Superior temporal gyrus (tissue), 1 donor: ENCODE results near the gene RHBDL1.
A peak's percentile ranks its signal among the peaks of the same experiment; 100 is the strongest.

Source experiments
- DNase-seq: peaks from one replicate; pipeline ENCODE4 v3.0.0-alpha.2; 2016; ENCODE audit errors: extremely low spot score

Gene RHBDL1

GRCh38 chr16:672851-673250, 2.6 kb upstream of the RHBDL1 start:
- no peak for DNase-seq

DNA sequence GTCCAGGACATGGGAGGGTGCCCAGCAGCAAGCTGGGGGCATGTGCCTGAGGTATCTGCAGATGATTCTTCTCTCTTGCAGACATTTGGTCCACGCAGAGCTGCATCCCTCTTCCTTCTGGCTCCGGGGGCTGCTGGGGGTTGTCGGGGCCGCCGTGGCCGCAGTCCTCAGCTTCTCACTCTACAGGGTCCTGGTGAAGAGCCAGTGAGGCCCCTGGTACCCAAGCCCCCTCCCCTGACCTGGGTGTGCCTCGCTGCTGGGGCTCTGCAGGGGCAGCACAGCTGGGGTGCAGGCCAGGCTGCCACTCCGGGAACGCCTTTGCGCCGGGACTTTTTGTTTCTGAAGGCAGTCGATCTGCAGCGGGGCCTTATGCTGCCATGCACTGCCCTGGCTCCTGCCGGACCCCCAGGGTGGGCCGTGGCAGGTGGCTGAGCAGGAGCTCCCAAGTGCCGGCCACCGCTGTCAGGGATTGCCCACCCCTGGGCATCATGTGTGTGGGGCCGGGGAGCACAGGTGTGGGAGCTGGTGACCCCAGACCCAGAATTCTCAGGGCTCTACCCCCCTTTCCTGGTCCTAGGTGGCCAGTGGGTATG, 2.0 kb upstream of the RHBDL1 start:
- DNase-seq = no peak

GRCh38 chr16:674214-674881, 1.1 kb upstream of the RHBDL1 start:
- DNase-seq = no peak

GRCh38 chr16:675884-676564, 553 bp downstream of the RHBDL1 start:
- DNase-seq = no peak

DNA sequence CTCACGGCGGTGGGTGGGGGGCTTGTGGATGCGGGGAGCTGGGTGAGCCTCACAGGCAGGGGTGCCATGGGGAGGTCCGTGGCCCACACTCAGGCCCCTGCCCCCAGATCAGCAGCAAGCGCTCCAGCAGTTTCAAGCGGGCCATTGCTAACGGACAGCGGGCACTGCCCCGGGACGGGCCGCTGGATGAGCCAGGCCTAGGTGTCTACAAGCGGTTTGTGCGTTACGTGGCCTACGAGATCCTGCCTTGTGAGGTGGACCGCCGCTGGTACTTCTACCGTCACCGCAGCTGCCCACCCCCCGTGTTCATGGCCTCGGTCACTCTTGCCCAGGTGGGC, 1.1 kb downstream of the RHBDL1 start:
- no peak for DNase-seq

- DNase-seq = no peak
Observed at GRCh38 chr16:676913-677312, 1.4 kb downstream of the RHBDL1 start.

DNA sequence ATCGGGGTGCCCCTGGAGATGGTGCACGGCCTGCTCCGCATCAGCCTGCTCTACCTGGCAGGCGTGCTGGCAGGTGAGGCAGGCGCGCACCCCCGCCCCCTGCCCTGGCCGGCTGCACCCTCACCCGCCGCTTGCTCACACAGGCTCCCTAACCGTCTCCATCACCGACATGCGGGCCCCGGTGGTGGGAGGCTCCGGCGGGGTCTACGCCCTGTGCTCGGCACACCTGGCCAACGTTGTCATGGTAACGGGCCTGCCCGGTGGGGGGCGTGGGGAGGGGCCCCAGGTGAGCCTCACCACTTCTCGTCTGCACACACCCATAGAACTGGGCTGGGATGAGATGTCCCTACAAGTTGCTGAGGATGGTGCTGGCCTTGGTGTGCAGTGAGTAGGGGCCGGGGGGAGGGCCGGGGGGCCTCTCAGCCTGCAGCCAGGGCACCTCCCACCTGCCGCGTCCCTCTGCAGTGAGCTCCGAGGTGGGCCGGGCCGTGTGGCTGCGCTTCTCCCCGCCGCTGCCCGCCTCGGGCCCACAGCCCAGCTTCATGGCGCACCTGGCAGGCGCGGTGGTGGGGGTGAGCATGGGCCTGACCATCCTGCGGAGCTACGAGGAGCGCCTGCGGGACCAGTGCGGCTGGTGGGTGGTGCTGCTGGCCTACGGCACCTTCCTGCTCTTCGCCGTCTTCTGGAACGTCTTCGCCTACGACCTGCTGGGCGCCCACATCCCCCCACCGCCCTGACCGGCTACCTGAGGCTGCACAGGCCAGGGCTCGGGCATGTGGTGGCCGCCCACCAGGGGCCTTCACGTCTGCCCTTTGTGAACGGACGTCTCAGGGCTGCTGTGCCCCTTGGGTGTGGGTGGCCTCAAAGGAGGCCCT, 2.1 kb downstream of the RHBDL1 start:
- DNase-seq = no peak

GRCh38 chr16:678209-678857, 2.9 kb downstream of the RHBDL1 start:
- no peak for DNase-seq

DNA sequence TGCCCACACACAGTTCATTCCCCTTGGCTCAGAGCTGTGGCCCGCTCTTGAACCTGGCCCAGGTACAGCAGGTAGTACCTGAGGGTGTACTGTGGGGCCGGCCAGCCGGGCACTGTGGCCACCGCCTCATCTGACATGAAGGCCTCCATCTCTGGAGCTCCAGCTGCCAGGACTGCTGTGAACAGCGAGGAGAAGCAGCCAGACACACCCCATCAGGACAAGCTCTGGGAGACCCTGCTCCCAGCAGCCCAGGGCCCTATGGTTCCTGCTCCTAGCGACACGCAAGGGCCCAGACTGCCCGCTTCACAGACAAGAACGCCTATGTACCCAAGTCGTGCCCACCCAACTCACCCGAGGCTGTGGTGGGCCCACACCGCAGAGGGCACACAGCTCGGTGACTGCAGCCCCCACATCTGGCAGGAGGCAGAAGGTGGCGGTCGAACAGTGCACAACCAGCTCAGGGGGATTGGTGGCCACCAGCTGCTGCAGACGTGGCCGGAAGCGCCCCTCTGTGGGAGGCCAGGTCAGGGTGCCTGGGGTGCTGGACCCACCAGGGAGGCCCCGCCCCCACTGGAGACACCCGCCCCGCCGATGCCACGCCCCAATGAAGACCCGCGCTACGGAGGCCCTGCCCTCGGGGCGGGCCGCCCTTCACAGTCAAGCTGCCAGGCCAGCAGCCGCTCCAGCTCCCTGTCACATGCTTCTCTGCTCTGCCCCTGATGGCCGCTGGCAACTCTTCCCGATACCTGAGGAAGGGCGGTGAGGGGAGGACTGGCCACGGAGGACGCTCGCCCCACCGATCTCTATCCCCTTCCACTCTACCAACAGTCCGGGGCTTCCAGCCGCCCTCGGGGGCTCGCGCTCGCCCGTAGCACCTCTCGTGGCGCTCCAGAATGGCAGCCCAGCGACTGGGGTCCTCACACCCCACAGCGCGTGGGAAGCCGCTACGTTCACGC, 3.7 kb downstream of the RHBDL1 start:
- DNase-seq = no peak

DNA sequence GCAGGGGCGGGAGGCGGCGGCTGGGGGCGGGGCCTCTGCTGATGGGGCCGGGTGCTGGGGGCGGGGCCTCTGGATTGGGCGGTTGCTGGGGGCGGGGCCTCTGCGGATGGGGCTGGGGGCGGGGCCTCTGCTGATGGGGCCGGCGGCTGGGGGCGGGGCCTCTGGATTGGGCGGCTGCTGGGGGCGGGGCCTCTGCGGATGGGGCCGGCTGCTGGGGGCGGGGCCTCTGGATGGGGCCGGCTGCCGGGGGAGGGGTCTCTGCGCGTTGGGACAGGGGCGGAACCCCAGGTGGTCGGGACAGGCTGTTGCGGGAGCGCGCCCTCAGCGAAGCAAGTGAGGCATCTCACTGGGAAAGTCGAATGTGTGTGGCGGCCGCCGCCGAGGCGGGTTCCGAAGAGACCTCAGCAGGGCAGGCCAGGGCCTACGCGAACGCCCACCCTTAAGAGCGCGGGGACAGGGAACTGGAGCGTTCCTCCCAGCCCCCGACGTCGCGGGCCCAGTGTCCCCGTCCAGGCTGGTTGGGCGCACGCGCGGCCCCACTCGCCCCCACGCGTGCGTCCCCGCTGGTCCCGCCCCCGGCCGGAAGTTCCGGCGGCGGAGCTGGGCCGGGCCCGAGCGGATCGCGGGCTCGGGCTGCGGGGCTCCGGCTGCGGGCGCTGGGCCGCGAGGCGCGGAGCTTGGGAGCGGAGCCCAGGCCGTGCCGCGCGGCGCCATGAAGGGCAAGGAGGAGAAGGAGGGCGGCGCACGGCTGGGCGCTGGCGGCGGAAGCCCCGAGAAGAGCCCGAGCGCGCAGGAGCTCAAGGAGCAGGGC, 4.5 kb downstream of the RHBDL1 start, which contains the start of gene STUB1:
TSS of gene STUB1 (plus strand) at position 597 of the 811 bp plus-strand sequence. CDS start at position 713, 116 bp downstream.
- DNase-seq = peak; percentile 74

DNA sequence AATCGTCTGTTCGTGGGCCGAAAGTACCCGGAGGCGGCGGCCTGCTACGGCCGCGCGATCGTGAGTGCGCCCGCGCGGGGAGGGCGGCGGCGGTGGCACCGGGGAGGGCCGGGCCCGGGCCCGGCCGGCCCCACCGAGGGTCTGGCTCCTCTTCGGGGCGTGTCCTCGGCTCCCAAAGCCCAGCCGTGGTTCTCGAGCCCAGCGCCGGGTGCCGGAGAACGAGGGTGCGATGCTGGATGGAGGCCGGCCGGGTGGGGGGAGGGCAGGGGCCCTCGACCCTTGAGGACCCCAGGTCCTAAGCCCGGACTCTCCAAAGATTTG, 5.1 kb downstream of the RHBDL1 start:
- DNase-seq = no peak

- no peak for DNase-seq
Observed at GRCh38 chr16:680967-681745, 5.7 kb downstream of the RHBDL1 start.

GRCh38 chr16:681746-682427, 6.4 kb downstream of the RHBDL1 start:
- DNase-seq = no peak

DNA sequence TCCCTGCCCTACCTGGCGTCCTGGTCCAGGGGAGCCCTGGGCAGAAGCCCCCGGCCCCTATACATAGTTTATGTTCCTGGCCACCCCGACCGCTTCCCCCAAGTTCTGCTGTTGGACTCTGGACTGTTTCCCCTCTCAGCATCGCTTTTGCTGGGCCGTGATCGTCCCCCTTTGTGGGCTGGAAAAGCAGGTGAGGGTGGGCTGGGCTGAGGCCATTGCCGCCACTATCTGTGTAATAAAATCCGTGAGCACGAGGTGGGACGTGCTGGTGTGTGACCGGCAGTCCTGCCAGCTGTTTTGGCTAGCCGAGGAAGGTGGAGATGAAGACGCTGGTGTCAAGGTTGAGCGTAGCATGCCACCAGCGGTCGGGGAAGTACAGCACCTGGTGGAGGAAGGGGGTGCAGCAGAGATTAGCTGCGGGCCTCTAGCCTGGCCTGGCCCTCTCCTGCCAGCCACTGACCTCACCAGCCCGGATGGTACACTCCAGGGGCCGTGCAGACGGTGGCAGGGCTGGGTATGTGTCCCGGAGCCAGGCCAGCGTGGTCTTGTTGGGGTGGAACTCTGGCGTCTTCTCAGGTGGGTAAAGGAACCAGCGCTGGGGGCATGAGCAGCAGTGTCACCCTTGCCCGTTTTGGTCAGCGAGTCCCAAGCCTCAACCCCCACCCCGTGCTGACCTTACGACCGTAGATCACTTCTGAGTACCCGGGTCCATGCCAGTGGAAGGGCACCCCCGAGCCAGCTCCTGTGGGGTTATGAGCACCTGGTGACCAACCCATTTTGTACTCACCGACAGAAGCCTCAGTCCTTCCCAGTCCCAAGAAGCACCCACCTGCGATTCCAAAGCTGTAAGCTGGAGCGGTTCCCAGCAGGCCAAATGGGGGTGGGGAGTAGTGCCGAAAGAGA, 7.3 kb downstream of the RHBDL1 start:
- DNase-seq = no peak

DNA sequence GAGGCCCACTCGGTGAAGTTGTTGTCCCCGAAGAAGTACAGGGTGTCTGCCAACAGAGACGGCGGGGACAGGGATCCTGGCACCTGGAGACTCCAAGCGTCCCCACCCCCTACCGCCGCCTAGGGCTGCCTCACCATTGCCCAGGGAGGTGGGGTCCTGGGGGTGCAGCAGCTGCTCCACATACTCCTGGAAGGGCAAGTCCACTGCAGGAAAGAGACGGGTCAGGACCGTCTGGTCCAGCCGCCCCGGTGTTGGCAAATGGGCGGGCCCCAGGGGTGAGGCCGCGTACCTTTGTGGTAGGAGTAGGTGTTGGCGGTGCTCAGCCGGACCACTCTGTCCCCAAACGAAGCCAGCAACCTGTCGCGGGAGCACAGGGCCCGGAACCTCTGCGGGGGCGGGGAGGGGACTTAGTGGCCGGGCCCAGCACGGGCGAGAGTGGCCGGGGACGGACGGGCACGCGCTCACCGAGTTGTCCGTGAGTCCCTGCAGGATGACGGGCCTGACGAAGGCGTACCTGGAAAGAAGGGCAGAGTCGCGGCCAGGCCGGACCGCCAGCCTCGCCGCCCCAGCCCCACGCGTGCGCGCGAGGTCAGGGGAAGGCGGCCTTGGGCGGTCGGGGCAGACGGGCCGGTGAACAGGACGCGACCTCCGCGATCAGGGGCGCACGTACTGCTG, 8.1 kb downstream of the RHBDL1 start:
- no peak for DNase-seq

DNA sequence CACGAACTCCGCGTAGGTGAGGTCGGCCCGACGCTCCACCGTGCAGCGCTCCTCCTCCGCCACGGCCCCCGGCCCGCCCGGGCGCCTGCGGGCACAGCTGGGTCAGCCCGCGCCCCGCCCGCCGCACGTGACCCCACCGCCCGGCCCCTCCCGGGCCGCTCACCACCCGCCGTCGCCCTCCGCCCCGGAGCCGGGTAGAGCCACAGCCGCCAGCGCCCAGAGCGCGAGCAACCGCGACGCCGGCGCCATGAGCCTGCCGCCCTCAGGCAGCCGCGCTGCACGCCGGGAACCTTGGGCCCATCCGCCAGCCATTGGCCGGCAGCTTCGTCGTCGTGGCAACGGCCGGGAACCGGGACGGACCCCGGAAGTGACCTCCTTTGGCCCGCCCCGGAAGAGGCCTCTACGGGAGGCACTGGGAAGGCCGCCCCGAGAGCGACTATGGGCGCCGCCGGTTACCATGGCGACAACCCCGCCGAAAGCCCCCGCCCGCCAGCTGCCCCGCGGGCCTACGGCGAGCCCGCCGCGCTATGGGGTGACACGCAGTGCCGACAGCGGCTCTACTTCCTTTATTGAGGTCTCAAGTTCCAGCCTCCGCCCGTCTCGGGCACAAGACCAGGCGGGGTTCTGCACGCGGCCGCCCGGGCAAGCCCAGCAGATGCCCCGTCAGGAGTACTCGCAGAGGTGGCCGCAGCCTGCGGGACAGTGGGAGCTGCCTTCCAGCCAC, 8.8 kb downstream of the RHBDL1 start, which contains the start of gene JMJD8:
TSS of gene JMJD8 (minus strand) at position 264 of the 724 bp plus-strand sequence. CDS start at position 249, 15 bp downstream.
- peak; percentile 97 for DNase-seq
